H9 (cell line): Measurements from ENCODE around the gene TDRD5. TPM values are rescaled to one million over a fixed set of nuclear protein-coding genes. Genes with fewer than 3 reads are reported as not detected.

ENCODE experiments used
- DNase-seq: peaks from one replicate; pipeline ENCODE4 v3.0.0-alpha.2; 2017
- H2AFZ ChIP-seq: one replicate; pipeline ENCODE4 v1.6.1; 2013; ENCODE audit warnings: mild to moderate bottlenecking, low read length, control low read depth, moderate library complexity
- H2AK5ac ChIP-seq: 2 replicates; pipeline ENCODE4 v1.6.1; 2013; ENCODE audit warnings: low read length, control low read depth, mixed read lengths; ENCODE audit not compliant: insufficient read length
- H2BK120ac ChIP-seq: one replicate; pipeline ENCODE4 v1.6.1; 2013; ENCODE audit warnings: low read depth, mild to moderate bottlenecking, low read length, control low read depth, inconsistent platforms; ENCODE audit not compliant: poor library complexity, severe bottlenecking
- H2BK12ac ChIP-seq: 2 replicates; pipeline ENCODE4 v1.6.1; 2013; ENCODE audit warnings: low read length, control low read depth, mixed read lengths, low read depth; ENCODE audit not compliant: insufficient read length
- H2BK15ac ChIP-seq: 2 replicates; pipeline ENCODE4 v1.6.1; 2013; ENCODE audit warnings: low read depth, low read length, control low read depth
- H2BK20ac ChIP-seq: one replicate; pipeline ENCODE4 v1.6.1; 2013; ENCODE audit warnings: low read depth, mild to moderate bottlenecking, low read length, control low read depth, inconsistent platforms; ENCODE audit not compliant: poor library complexity, severe bottlenecking
- H2BK5ac ChIP-seq: 2 replicates; pipeline ENCODE4 v1.6.1; 2013; ENCODE audit warnings: low read length, control low read depth, mixed read lengths; ENCODE audit not compliant: insufficient read length
- H3K14ac ChIP-seq: 2 replicates; pipeline ENCODE4 v1.6.1; 2013; ENCODE audit warnings: low read length, control low read depth; ENCODE audit not compliant: insufficient read depth
- H3K18ac ChIP-seq: 2 replicates; pipeline ENCODE4 v1.6.1; 2013; ENCODE audit warnings: low read depth, mild to moderate bottlenecking, mixed read lengths, low read length, control low read depth; ENCODE audit not compliant: insufficient read length
- H3K23ac ChIP-seq: 2 replicates; pipeline ENCODE4 v1.6.1; 2013; ENCODE audit warnings: low read length, control low read depth, mixed read lengths, low read depth; ENCODE audit not compliant: insufficient read length
- H3K23me2 ChIP-seq: 2 replicates; pipeline ENCODE4 v1.6.1; 2013; ENCODE audit warnings: low read depth, mild to moderate bottlenecking, mixed read lengths, low read length, control low read depth; ENCODE audit not compliant: insufficient read length, poor library complexity, severe bottlenecking
- H3K27ac ChIP-seq: 2 replicates; pipeline ENCODE4 v1.5.1; 2013; ENCODE audit warnings: low read length, control low read depth, mixed read lengths, low read depth; ENCODE audit not compliant: insufficient read length
- H3K27me3 ChIP-seq: 2 replicates; pipeline ENCODE4 v1.6.1; 2013; ENCODE audit warnings: low read length, control low read depth, inconsistent platforms; ENCODE audit not compliant: insufficient read depth
- H3K4ac ChIP-seq: 2 replicates; pipeline ENCODE4 v1.6.1; 2013; ENCODE audit warnings: low read depth, mild to moderate bottlenecking, control low read depth, inconsistent platforms, low read length, moderate library complexity
- H3K4me1 ChIP-seq: 2 replicates; pipeline ENCODE4 v1.6.1; 2013; ENCODE audit warnings: low read length, control low read depth, inconsistent platforms; ENCODE audit not compliant: insufficient read depth
- H3K4me2 ChIP-seq: 2 replicates; pipeline ENCODE4 v1.6.1; 2013; ENCODE audit warnings: low read length, control low read depth, mixed read lengths; ENCODE audit not compliant: insufficient read length, insufficient read depth
- H3K56ac ChIP-seq: 2 replicates; pipeline ENCODE4 v1.6.1; 2013; ENCODE audit warnings: low read depth, mild to moderate bottlenecking, mixed read lengths, low read length, control low read depth; ENCODE audit not compliant: insufficient read length
- H3K79me1 ChIP-seq: 2 replicates; pipeline ENCODE4 v1.6.1; 2013; ENCODE audit warnings: low read depth, mild to moderate bottlenecking, moderate library complexity, low read length, control low read depth, inconsistent platforms; ENCODE audit not compliant: insufficient read depth, poor library complexity, severe bottlenecking
- H3K79me2 ChIP-seq: 2 replicates; pipeline ENCODE4 v1.6.1; 2013; ENCODE audit warnings: low read length, control low read depth, inconsistent platforms; ENCODE audit not compliant: insufficient read depth
- H3K9ac ChIP-seq: 2 replicates; pipeline ENCODE4 v1.6.1; 2013; ENCODE audit warnings: low read length, control low read depth, mixed read lengths; ENCODE audit not compliant: insufficient read length; ENCODE audit errors: extremely low read depth
- H3K9me3 ChIP-seq: one replicate; pipeline ENCODE4 v1.6.1; 2013; ENCODE audit warnings: low read depth, low read length, inconsistent platforms; ENCODE audit not compliant: control insufficient read depth
- H3T11ph ChIP-seq: one replicate; pipeline ENCODE4 v1.6.1; 2013; ENCODE audit warnings: mild to moderate bottlenecking, low read length, control low read depth, inconsistent platforms
- H4K20me1 ChIP-seq: one replicate; pipeline ENCODE4 v1.6.1; 2013; ENCODE audit not compliant: control insufficient read depth, insufficient read length, insufficient read depth
- H4K5ac ChIP-seq: 2 replicates; pipeline ENCODE4 v1.6.1; 2013; ENCODE audit warnings: low read depth, mild to moderate bottlenecking, mixed read lengths, low read length, control low read depth; ENCODE audit not compliant: insufficient read length
- H4K8ac ChIP-seq: replicated peaks from 2 replicates; pipeline ENCODE4 v1.6.1; 2013; ENCODE audit warnings: low read length, control low read depth, mixed read lengths, low read depth; ENCODE audit not compliant: insufficient read length
- H4K91ac ChIP-seq: 2 replicates; pipeline ENCODE4 v1.6.1; 2013; ENCODE audit warnings: low read depth, mild to moderate bottlenecking, moderate library complexity, mixed read lengths, low read length, control low read depth; ENCODE audit not compliant: insufficient read length
- H3K27ac Mint-ChIP-seq, 3 experiments: 2 replicates in 2 of 3; 3 replicates in 1 of 3; pipeline ENCODE4 v1.8.0; 2020 to 2021; ENCODE audit warnings: mixed read lengths in 3 of 3, mild to moderate bottlenecking in 1 of 3, moderate library complexity in 1 of 3
- H3K27me3 Mint-ChIP-seq: 2 replicates; pipeline ENCODE4 v1.8.0; 2021; ENCODE audit warnings: low read depth, mild to moderate bottlenecking, moderate library complexity, mixed read lengths
- H3K36me3 Mint-ChIP-seq, 3 experiments: 2 replicates in 2 of 3; 3 replicates in 1 of 3; pipeline ENCODE4 v1.8.0; 2020 to 2021; ENCODE audit warnings: low read depth in 3 of 3, mixed read lengths in 3 of 3; ENCODE audit not compliant: insufficient read depth in 1 of 3
- H3K4me1 Mint-ChIP-seq, 2 experiments: 2 replicates each; pipeline ENCODE4 v1.8.0; 2020; ENCODE audit warnings: mixed read lengths in 2 of 2
- H3K4me3 Mint-ChIP-seq, 2 experiments: 2 replicates in 1 of 2; 3 replicates in 1 of 2; pipeline ENCODE4 v1.8.0; 2020 to 2021; ENCODE audit warnings: mild to moderate bottlenecking in 2 of 2, mixed read lengths in 2 of 2, moderate library complexity in 1 of 2
- H3K9me3 Mint-ChIP-seq, 2 experiments: 2 replicates in 1 of 2; 3 replicates in 1 of 2; pipeline ENCODE4 v1.8.0; 2020; ENCODE audit warnings: mild to moderate bottlenecking in 2 of 2, mixed read lengths in 2 of 2, moderate library complexity in 1 of 2
- total RNA-seq: library from RNA; stranded (reverse); gene quantifications from 2 replicates; pipeline ENCODE4 v1.2.1, GENCODE V29; 2021
- TF ChIP-seq, protein P1 (sequence below): fragments of 200-600 bp; sonication (generic); conservative IDR thresholded peaks from 3 replicates; pipeline ENCODE4 v1.8.0; 2021; ENCODE audit warnings: antibody characterized with exemption, mild to moderate bottlenecking

The TDRD5 gene
- total RNA-seq, 1 experiment from 2014 or later = 0.33 TPM

DNA sequence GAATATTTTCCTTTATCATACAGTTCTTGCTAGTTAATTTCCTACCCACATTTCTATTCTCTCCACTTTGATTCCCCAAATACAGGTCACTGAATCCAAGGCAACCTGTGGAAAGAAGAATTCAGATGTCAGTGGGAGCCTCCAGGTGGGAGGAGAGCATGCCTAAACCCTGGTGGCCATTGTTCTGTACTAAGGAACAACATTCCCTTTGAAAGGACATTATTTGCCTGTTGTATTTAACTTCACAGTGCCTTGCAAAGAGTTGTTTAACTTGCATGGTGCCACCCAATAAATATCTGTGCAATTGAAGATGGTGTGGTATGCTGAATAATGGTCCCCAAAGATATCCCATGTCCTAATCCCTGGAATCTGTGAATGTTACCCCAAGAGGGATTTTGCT lies 37.2 kb upstream of the TDRD5 start:
- Histone ChIP-seq H2BK12ac (no peak overlapping the region), H3K27ac (no peak overlapping the region), H4K91ac (no peak overlapping the region), H3K4ac (no peak overlapping the region), H2AFZ (no peak overlapping the region), H2BK120ac (no peak overlapping the region), H3K4me2 (no peak overlapping the region), H2BK5ac (no peak overlapping the region), H3K9ac (no peak overlapping the region), H3K14ac (no peak overlapping the region), H3K23ac (no peak overlapping the region), H3K56ac (no peak overlapping the region), H4K5ac (no peak overlapping the region), H3K4me1 (no peaks in the 10 kb centered on the region), H4K8ac (no peak overlapping the region), H3K27me3 (no peaks in the 10 kb centered on the region), H3K9me3 (no peaks in the 10 kb centered on the region), H3K23me2 (no peaks in the 10 kb centered on the region), H3K18ac (no peak overlapping the region), H2BK20ac (no peak overlapping the region), H2AK5ac (no peak overlapping the region), H2BK15ac (no peak overlapping the region), H3T11ph (no peak overlapping the region), H3K79me2 (no peaks in the 10 kb centered on the region), H3K79me1 (no peaks in the 10 kb centered on the region), H4K20me1 (no peaks in the 10 kb centered on the region)
- no peak overlapping the region for H3K27ac Mint-ChIP-seq
- TF ChIP-seq, protein P1, sequence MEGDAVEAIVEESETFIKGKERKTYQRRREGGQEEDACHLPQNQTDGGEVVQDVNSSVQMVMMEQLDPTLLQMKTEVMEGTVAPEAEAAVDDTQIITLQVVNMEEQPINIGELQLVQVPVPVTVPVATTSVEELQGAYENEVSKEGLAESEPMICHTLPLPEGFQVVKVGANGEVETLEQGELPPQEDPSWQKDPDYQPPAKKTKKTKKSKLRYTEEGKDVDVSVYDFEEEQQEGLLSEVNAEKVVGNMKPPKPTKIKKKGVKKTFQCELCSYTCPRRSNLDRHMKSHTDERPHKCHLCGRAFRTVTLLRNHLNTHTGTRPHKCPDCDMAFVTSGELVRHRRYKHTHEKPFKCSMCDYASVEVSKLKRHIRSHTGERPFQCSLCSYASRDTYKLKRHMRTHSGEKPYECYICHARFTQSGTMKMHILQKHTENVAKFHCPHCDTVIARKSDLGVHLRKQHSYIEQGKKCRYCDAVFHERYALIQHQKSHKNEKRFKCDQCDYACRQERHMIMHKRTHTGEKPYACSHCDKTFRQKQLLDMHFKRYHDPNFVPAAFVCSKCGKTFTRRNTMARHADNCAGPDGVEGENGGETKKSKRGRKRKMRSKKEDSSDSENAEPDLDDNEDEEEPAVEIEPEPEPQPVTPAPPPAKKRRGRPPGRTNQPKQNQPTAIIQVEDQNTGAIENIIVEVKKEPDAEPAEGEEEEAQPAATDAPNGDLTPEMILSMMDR = no peak; the same call in 2 of the 3 replicates
- no peaks in the 10 kb centered on the region; a peak in 2 of 5 replicates for H3K9me3 Mint-ChIP-seq
- no peaks in the 10 kb centered on the region; a peak in 1 of 7 replicates for H3K36me3 Mint-ChIP-seq
- no peak for DNase-seq
- no peaks in the 10 kb centered on the region; the same call in none of the 2 replicates for H3K27me3 Mint-ChIP-seq
- peaks cover 9 to 11% of the 10 kb centered on the region in 2 experiments for H3K4me1 Mint-ChIP-seq
- no peak overlapping the region for H3K4me3 Mint-ChIP-seq
